GM18517 (cell line): ENCODE measurements around the gene DPY19L3.
"Not testable (repeated sequence)": the region's sequence is repeated elsewhere in the genome, so short reads cannot be mapped to it uniquely, and the experiment has no call there.

Experiments
- ATAC-seq: cut with Tn5 transposase; IDR thresholded peaks from one replicate; pipeline ENCODE4 v1.9.1; 2021; ENCODE audit warnings: mild to moderate bottlenecking, moderate library complexity; ENCODE audit not compliant: unreplicated experiment

The DPY19L3 gene

GRCh38 chr19:32489971-32490370, 84.4 kb downstream of the DPY19L3 start:
- ATAC-seq = no peak

- no peak for ATAC-seq
Measured at GRCh38 chr19:32497391-32497790, 91.8 kb downstream of the DPY19L3 start.

- ATAC-seq = no peak
Measured at GRCh38 chr19:32498648-32499200, 93.2 kb downstream of the DPY19L3 start.

- ATAC-seq = not testable (repeated sequence)
Measured at GRCh38 chr19:32512498-32512897, 106.9 kb downstream of the DPY19L3 start.

- no peak for ATAC-seq
Measured at GRCh38 chr19:32519023-32519422, 113.5 kb downstream of the DPY19L3 start.

GRCh38 chr19:32522967-32523366, 117.4 kb downstream of the DPY19L3 start:
- ATAC-seq = no peak

- ATAC-seq = no peak
Measured at GRCh38 chr19:32526895-32527294, 121.3 kb downstream of the DPY19L3 start.

GRCh38 chr19:32530773-32531172, 125.2 kb downstream of the DPY19L3 start:
- no peak for ATAC-seq

GRCh38 chr19:32532233-32532632, 126.7 kb downstream of the DPY19L3 start:
- ATAC-seq = no peak
